Left ventricle myocardium inferior (tissue), 1 donor: ENCODE results near the gene INPP4B. TPM values are rescaled to one million over a fixed set of nuclear protein-coding genes. Genes with fewer than 3 reads are reported as not detected.

Experiments used
- DNase-seq: peaks from one replicate; pipeline ENCODE4 v3.0.0-alpha.2; 2020
- H3K27ac ChIP-seq: fragments of 200-600 bp; replicated peaks from 2 replicates; pipeline ENCODE4 v1.8.0; 2021
- H3K27me3 ChIP-seq: fragments of 200-600 bp; 2 replicates; pipeline ENCODE4 v1.8.0; 2021; ENCODE audit warnings: low read depth
- H3K36me3 ChIP-seq: fragments of 200-600 bp; 2 replicates; pipeline ENCODE4 v1.8.0; 2021
- H3K4me1 ChIP-seq: fragments of 200-600 bp; 2 replicates; pipeline ENCODE4 v1.8.0; 2021
- H3K4me3 ChIP-seq: fragments of 200-600 bp; 2 replicates; pipeline ENCODE4 v1.8.0; 2021; ENCODE audit warnings: mild to moderate bottlenecking, moderate library complexity
- H3K9me3 ChIP-seq: fragments of 200-600 bp; replicated peaks from 2 replicates; pipeline ENCODE4 v1.8.0; 2021
- CTCF ChIP-seq: fragments of 200-600 bp; IDR thresholded peaks from 2 replicates; pipeline ENCODE4 v1.8.0; 2021; ENCODE audit warnings: antibody characterized with exemption, mild to moderate bottlenecking, borderline replicate concordance
- intact Hi-C: fragments of 100-400 bp; cut with micrococcal nuclease; formaldehyde crosslinking; loops from one replicate; pipeline ENCODE4 v1.11.0; 2022
- total RNA-seq: library from RNA; stranded (reverse); fragmentation: NEBNext Ultra II Directional; extraction: Animal tissue kit (Norgen Biotek cat#: 25700); gene quantifications from one replicate; pipeline ENCODE4 v1.2.1, GENCODE V29; 2021
- donor health status: DM: no; HTN: yes; CAD: no; lungs with severe emphysema.

Gene INPP4B
- total RNA-seq, 1 donor from 2014 or later, result 61.1 TPM

GRCh38 chr4:142124874-142125273 is 721.2 kb downstream of the INPP4B start:
- H3K9me3 ChIP-seq, result no peaks in the 10 kb centered on the region
- no peak for TF ChIP-seq CTCF
- no peaks in the 10 kb centered on the region for H3K36me3 ChIP-seq
- H3K27ac ChIP-seq, result no peak overlapping the region
- H3K4me3 ChIP-seq, result no peak overlapping the region
- intact Hi-C loops, result loop anchor here (10.0 kb wide), 2 partner anchors 600 to 720 kb away; partner anchors contain the start of gene INPP4B
- DNase-seq, result no peak
- peaks cover 18% of the 10 kb centered on the region for H3K4me1 ChIP-seq
- H3K27me3 ChIP-seq, result no peaks in the 10 kb centered on the region

GRCh38 chr4:142121448-142122350 is 724.4 kb downstream of the INPP4B start:
- Histone ChIP-seq H3K4me3 (no peak overlapping the region), H3K9me3 (no peaks in the 10 kb centered on the region), H3K27ac (no peak overlapping the region), H3K36me3 (no peaks in the 10 kb centered on the region), H3K4me1 (peaks cover 3% of the 10 kb centered on the region), H3K27me3 (no peaks in the 10 kb centered on the region)
- intact Hi-C loops, result loop anchor here (10.0 kb wide), 2 partner anchors 603 to 723 kb away; partner anchors contain the start of gene INPP4B
- no peak for DNase-seq
- no peak for TF ChIP-seq CTCF

GRCh38 chr4:142120921-142121320 is 725.2 kb downstream of the INPP4B start:
- Histone ChIP-seq H3K9me3 (no peaks in the 10 kb centered on the region), H3K27me3 (no peaks in the 10 kb centered on the region), H3K4me3 (no peak overlapping the region), H3K27ac (no peak overlapping the region), H3K4me1 (peaks cover 3% of the 10 kb centered on the region), H3K36me3 (no peaks in the 10 kb centered on the region)
- TF ChIP-seq CTCF, result no peak
- intact Hi-C loops, result loop anchor here (10.0 kb wide), 2 partner anchors 604 to 724 kb away; partner anchors contain the start of gene INPP4B
- no peak for DNase-seq

- H3K4me1 ChIP-seq, result no peaks in the 10 kb centered on the region
- intact Hi-C loops, result no loop called here
- no peak for DNase-seq
- H3K4me3 ChIP-seq, result no peak overlapping the region
- no peaks in the 10 kb centered on the region for H3K36me3 ChIP-seq
- no peak for TF ChIP-seq CTCF
- no peaks in the 10 kb centered on the region for H3K27me3 ChIP-seq
- H3K9me3 ChIP-seq, result no peaks in the 10 kb centered on the region
- H3K27ac ChIP-seq, result no peak overlapping the region
These were observed 733.6 kb downstream of the INPP4B start for GRCh38 chr4:142112451-142112850.

GRCh38 chr4:142110136-142110535 is 736.0 kb downstream of the INPP4B start:
- no peak for TF ChIP-seq CTCF
- Histone ChIP-seq H3K27me3 (no peaks in the 10 kb centered on the region), H3K9me3 (no peaks in the 10 kb centered on the region), H3K27ac (no peak overlapping the region), H3K36me3 (no peaks in the 10 kb centered on the region), H3K4me3 (no peak overlapping the region), H3K4me1 (no peaks in the 10 kb centered on the region)
- intact Hi-C loops, result no loop called here
- no peak for DNase-seq
